Suppressor macrophage treated with lipopolysaccharide for 4 hours (primary cell): ENCODE data around the gene XAB2.

Experiments used
- DNase-seq: peaks from one replicate; pipeline ENCODE4 v3.0.0-alpha.2; 2020

The XAB2 gene

GRCh38 chr19:7629347-7630054, at the start of gene XAB2, which contains the start of gene PET100:
XAB2 (minus strand) TSS chr19:7629545; CDS start chr19:7629527, 18 bp downstream.
PET100 (plus strand) TSS chr19:7629793; CDS start chr19:7629834, 41 bp downstream.
- DNase-seq, result peak; percentile 99

DNA sequence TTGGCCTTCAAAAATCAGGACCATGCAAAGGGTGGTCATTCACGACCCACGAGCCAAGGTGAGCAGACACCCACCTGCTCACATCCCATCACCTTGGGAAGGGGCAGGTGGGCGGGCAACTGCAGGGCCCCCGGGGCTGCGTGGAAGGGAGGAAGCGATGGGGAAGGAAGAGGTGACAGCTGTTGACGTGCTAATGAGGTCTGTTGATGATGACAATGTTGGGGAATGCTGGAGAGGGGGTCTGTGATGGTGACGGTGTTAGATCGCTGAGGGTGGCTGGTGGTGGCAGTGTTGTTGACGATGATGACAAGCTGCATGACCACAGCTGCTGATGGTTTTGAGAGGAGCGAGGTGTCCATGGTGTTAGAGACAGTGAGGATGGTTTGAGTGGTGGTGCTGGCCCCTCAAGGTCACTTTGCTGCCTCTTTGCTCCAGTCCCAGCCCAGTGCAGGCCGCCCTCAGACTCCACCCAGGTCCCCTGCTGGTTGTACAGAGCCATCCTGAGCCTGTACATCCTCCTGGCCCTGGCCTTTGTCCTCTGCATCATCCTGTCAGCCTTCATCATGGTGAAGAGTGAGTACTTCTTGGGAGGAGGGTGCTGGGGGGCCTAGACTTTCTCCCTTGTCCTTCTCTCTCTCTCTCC, 48.4 kb upstream of the XAB2 start:
- DNase-seq, result no peak

GRCh38 chr19:7676854-7677253, 47.5 kb upstream of the XAB2 start, which contains the start of gene MCEMP1:
MCEMP1 (plus strand) TSS chr19:7677090; CDS start chr19:7677121, 31 bp downstream.
- no peak for DNase-seq

DNA sequence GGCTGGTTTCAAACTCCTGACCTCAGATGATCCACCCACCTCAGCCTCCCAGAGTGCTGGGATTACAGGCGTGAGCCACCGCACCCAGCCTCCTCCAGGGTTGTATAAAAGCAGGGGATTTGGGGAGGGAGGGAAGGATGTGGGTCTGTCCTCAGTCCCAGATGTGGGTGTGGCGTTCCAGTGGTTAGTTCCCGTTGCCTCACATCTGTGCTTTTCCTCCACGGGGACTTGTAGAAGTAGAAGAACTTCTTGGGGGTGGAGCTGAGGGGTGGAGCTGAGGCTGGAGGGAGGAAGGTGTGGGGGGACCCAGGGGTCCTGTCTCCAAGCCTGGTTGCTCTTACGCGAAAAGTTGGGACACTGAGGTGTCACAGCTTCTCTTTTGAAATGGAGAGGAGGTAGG, 47.0 kb upstream of the XAB2 start:
- peak; percentile 67 for DNase-seq

GRCh38 chr19:7674010-7675005, 45.0 kb upstream of the XAB2 start:
- DNase-seq, result peak; percentile 95

DNA sequence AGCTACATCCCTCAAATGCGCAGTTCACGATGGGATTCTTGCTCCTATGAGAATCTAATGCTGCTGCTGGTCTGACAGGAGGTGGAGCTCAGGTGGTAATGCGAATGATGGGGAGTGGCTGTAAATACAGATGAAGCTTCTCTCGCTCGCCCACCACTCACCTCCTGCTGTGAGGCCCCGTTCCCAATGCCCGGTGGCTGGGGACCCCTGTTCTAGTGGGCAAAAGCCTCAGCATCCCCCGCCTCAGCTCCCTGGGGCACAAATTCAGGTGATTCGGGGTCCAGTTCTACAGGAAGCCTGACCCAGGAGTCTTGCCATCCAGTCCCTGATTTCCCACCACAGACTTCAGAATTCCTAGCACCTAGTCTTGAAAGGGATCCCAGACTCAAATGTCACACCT, 43.2 kb upstream of the XAB2 start:
- DNase-seq, result no peak

DNA sequence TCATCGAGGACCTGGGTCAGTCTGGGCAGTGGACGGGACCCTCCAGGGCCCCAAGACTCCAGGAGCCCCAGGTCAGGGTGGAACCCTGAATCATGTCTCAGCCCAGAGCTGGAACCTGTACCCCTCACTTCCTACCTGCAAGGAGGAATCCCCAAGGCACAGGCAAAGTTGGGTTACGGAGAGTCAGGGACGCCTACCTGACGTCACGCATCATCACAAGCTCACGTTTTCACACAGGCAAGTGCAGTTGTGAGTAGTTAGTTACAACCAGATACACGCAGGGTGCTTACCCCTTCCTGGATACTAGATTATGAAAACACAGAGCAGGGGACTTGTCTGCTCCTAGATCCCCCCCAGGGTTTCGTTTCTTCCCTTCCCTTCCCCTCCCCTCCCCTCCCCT, 41.4 kb upstream of the XAB2 start:
- no peak for DNase-seq

DNA sequence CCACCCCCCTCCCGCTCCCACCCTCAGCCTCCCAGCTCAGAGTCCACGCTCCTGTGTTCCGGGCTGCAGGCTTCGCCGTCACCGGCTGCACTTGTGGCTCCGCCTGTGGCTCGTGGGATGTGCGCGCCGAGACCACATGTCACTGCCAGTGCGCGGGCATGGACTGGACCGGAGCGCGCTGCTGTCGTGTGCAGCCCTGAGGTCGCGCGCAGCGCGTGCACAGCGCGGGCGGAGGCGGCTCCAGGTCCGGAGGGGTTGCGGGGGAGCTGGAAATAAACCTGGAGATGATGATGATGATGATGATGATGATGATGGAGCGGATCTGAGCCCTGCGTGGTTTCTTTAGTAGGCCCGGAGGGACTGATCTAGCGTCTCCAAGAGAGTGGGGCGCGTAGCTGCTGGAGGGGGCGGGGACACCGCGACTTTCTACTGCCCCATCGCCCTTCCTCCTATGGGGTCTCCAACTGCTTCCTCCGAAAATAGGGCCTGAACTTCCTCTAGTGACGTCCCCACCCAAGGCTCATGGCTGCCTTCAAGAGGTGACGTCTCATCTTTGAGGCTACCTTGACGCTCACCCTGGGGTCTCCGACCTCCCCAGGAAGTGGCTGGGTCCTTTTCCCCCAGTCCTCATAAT, 40.9 kb upstream of the XAB2 start:
- DNase-seq, result peak; percentile 42

DNA sequence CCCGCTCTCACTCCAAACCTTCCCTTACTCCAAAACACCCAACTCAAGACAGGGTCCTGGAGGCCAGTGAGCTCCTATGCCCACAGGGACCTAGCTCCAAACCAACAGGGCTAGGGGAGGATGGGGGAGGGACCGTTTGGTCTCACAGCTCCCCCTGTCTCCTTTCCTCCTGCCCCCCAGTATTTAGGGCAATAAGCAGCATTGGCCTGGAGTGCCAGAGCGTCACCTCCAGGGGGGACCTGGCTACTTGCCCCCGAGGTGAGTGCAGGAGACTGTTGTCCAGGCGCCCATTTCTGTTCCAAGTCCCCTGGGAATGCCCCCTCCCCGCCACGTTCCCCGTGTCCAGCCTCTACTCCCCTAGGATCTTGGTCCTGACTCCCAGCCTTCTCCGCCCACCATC, 40.3 kb upstream of the XAB2 start:
- DNase-seq, result no peak

- DNase-seq, result no peak
Measured at GRCh38 chr19:7668842-7669241, 39.5 kb upstream of the XAB2 start, which contains the start of gene RETN. RETN (plus strand) TSS chr19:7669049; CDS start chr19:7669327, 278 bp downstream.

DNA sequence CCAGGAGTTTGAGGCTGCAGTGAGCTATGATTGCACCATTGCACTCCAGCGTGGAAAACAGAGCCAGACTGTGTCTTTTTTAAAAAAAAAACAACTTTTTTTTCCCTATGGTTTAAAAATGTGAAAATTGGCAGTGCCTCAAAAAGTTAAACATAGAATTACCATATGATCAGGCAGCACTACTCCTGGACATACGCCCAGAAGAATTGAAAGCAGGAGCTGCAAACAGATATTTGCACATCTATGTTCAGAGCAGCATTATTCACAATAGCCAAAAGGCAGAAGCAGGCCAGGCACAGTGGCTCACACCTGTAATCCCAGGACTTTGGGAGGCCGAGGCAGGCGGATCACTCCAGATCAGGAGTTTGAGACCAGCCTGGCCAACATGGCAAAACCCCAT, 35.7 kb upstream of the XAB2 start:
- no peak for DNase-seq

GRCh38 chr19:7663706-7664105, 34.4 kb upstream of the XAB2 start:
- DNase-seq, result no peak

DNA sequence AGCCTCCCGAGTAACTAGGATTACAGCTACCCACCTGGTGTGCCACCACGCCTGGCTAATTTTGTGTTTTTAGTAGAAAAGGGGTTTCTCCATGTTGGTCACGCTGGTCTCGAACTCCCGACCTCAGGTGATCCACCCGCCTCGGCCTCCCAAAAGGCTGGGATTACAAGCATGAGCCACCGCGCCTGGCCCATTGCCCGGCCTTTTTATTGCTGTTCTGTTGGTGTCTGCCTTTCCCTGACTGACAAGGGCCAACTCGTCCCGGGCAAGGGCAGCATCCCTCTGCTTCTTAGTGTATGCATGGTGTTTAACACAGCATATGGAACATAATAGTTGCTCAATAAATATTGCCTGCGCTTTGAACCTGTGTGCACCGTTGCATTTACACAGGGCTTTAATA, 33.3 kb upstream of the XAB2 start:
- no peak for DNase-seq

- no peak for DNase-seq
Measured at GRCh38 chr19:7661744-7662538, 32.6 kb upstream of the XAB2 start.

GRCh38 chr19:7658219-7658686, 28.9 kb upstream of the XAB2 start:
- peak; percentile 88 for DNase-seq

- DNase-seq, result peak; percentile 94
Measured at GRCh38 chr19:7657131-7657751, 27.9 kb upstream of the XAB2 start.

DNA sequence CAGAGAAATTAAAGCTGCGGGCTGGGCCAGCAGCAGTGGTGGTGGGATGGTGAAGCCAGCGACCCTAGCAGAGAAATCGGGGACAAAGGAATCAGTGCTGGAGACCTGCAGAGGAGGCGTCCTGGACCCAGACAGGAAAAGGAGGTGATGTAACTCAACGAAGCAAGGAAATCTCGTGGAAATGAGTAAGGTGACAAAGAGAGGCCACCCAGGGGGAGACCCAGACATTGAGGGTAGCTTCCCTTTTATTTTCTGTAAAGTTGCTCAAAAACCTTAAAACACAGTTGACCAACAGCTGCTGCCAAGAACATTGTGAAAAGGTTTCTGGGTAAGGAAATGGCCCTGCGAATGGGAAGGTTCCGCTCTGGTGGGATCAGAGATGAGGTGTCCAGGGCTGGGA, 26.2 kb upstream of the XAB2 start:
- DNase-seq, result peak; percentile 90

DNA sequence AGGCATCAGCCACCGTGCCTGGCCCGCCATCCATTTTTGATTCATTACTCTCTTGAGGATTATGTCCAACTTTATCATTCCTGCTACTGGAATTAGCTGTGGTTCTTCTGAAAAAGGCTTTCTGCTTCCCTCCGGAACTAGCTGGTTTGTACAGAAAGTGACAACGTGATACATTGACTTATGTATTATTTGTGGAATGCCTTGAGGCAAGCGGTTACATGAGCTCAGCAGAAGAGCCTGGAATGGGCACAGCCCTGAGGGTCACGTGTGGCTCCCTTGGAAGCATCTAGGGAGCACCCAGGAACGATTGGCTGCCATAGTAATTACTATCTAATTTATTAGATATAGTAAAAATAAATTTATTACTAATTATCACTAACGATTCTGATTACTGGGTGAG, 25.1 kb upstream of the XAB2 start:
- no peak for DNase-seq

DNA sequence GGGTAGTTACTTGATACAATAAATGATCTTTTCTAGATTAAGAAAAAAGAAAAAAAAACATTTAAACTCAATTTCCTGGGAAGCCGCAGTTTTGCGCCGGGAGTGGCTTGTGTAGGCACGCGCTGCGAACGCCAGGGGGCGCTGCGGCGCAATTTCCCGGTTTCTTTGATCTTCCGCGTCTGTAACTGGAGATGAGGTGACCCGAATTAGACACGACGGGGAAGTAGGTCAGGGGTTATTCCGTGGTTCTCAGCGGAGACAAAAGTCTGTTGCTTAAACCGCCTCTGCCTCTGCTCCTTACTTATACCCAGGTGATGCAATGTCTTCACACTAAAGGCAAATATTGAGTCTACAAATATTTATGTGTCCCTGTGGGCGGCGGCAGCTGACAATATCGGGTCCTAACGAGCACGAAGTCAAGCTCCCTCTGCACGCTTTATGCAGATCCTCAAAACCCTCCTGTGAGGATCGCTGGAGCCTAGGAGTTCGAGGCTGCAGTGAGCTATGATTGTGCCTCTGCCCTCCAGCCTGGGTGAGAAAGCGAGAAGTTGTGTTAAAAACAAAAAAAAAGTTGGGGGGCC, 22.8 kb upstream of the XAB2 start:
- peak; percentile 97 for DNase-seq

DNA sequence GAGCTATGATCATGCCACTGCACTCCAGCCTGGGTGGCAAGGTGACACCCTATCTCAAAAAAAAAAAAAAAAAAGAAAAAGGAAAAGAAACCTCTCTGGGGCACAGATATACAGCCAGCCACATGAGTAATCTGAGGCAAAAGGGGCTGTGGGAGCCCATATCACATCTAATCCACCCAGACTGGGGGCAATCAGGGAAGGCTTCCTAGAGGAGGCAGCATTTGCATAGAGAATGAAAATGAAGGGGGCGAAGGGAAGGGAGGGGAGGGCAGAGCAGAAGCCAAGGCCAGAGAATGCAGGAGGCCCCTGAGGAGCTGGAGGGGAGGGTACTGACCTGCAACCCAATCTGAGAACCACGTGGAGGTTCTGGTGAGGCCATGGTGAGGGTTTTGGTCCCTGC, 20.8 kb upstream of the XAB2 start:
- DNase-seq, result no peak
